Fibroblast of lung (primary cell): ENCODE measurements around the gene PRPF6.

Experiments used
- EZH2 ChIP-seq: IDR thresholded peaks from 2 replicates; pipeline ENCODE4 v1.5.1; 2012; ENCODE audit warnings: low read length, control low read depth, mild to moderate bottlenecking; ENCODE audit errors: missing control alignments
- TF ChIP-seq, protein P1 (sequence below), 2 donors: IDR thresholded peaks in 1 of 2; conservative IDR thresholded peaks in 1 of 2; 1 replicate in 1 of 2; 2 replicates in 1 of 2; pipeline ENCODE4 v1.5.1; 2011 to 2012; ENCODE audit warnings: low read length in 2 of 2, control low read depth in 1 of 2, inconsistent platforms in 1 of 2, low read depth in 1 of 2, mild to moderate bottlenecking in 1 of 2

DNA sequence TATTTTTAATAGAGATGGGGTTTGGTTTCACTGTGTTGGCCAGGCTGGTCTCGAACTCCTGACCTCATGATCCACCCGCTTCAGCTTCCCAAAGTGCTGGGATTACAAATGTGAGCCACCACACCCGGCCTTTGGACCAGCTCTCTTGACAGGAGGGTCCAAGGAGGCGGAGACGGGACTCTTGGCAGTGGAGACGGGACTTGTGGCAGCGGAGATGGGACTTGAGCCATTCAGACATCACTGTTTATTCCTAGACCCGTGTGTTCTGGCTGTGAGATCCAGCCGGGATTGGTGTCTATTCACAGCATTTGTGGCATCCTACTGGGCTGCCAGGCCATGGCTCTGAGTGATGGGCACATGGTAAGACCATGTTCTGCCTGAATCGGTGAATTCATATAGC, 25.6 kb downstream of the PRPF6 start:
- TF ChIP-seq, protein P1, sequence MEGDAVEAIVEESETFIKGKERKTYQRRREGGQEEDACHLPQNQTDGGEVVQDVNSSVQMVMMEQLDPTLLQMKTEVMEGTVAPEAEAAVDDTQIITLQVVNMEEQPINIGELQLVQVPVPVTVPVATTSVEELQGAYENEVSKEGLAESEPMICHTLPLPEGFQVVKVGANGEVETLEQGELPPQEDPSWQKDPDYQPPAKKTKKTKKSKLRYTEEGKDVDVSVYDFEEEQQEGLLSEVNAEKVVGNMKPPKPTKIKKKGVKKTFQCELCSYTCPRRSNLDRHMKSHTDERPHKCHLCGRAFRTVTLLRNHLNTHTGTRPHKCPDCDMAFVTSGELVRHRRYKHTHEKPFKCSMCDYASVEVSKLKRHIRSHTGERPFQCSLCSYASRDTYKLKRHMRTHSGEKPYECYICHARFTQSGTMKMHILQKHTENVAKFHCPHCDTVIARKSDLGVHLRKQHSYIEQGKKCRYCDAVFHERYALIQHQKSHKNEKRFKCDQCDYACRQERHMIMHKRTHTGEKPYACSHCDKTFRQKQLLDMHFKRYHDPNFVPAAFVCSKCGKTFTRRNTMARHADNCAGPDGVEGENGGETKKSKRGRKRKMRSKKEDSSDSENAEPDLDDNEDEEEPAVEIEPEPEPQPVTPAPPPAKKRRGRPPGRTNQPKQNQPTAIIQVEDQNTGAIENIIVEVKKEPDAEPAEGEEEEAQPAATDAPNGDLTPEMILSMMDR (conservative IDR thresholded peaks at IDR 0.05 in 1 of 2, IDR thresholded peaks at IDR 0.05 in 1 of 2; ENCODE audit: low read depth in 1 of 2, low read length in 2 of 2) = no peak
- TF ChIP-seq EZH2 = no peak
